WTC11 (cell line): ENCODE measurements around the gene LDB3. TPM values are rescaled to one million over a fixed set of nuclear protein-coding genes. Genes with fewer than 3 reads are reported as not detected.

Experiments
- ATAC-seq: fragments of 200-7000 bp; cut with Tn5 transposase; 2 replicates; pipeline ENCODE4 v1.10.0; 2021; ENCODE audit warnings: mild to moderate bottlenecking, moderate library complexity
- CTCF ChIA-PET: fragments of 300-600 bp; sonication (Branson Sonifier 250); formaldehyde crosslinking; loops from one replicate; lab custom pipeline; 2021; ENCODE audit warnings: antibody characterized with exemption; lab: Charles Lee
- POLR2A ChIA-PET: fragments of 350-600 bp; sonication (Branson Sonifier 250); formaldehyde crosslinking; loops from one replicate; lab custom pipeline; 2021; ENCODE audit warnings: antibody characterized with exemption; lab: Charles Lee
- DNase-seq: peaks from one replicate; pipeline ENCODE4 v3.0.0; 2021; ENCODE audit warnings: low spot score
- H3K27ac Mint-ChIP-seq: 2 replicates; pipeline ENCODE4 v1.8.0; 2021; ENCODE audit warnings: mixed read lengths
- H3K27me3 Mint-ChIP-seq: 2 replicates; pipeline ENCODE4 v1.8.0; 2021; ENCODE audit warnings: low read depth, mild to moderate bottlenecking, moderate library complexity, mixed read lengths
- H3K36me3 Mint-ChIP-seq: 2 replicates; pipeline ENCODE4 v1.8.0; 2021; ENCODE audit warnings: mixed read lengths
- H3K4me1 Mint-ChIP-seq: 2 replicates; pipeline ENCODE4 v1.8.0; 2022; ENCODE audit warnings: mixed read lengths
- H3K4me3 Mint-ChIP-seq: 2 replicates; pipeline ENCODE4 v1.8.0; 2021; ENCODE audit warnings: mild to moderate bottlenecking, moderate library complexity, mixed read lengths
- H3K9me3 Mint-ChIP-seq: 2 replicates; pipeline ENCODE4 v1.8.0; 2021; ENCODE audit warnings: mixed read lengths
- ATF6 ChIP-seq: sonication (generic); formaldehyde crosslinking; IDR thresholded peaks from 2 replicates; pipeline ENCODE4 v1.8.1; 2023; ENCODE audit warnings: mild to moderate bottlenecking, missing genetic modification reagents
- CTCF ChIP-seq: fragments of 200-600 bp; IDR thresholded peaks from 2 replicates; pipeline ENCODE4 v1.8.0; 2022; ENCODE audit warnings: antibody characterized with exemption
- EMX1 ChIP-seq: fragments of 250-450 bp; sonication (Bioruptor Pico); IDR thresholded peaks from 2 replicates; pipeline ENCODE4 v1.8.0; 2021; ENCODE audit warnings: mild to moderate bottlenecking
- FOXP1 ChIP-seq: sonication (generic); formaldehyde crosslinking; IDR thresholded peaks from 2 replicates; pipeline ENCODE4 v1.8.0; 2022; ENCODE audit warnings: missing genetic modification reagents, mild to moderate bottlenecking, moderate library complexity, borderline replicate concordance
- FOXP4 ChIP-seq: sonication (generic); formaldehyde crosslinking; IDR thresholded peaks from 2 replicates; pipeline ENCODE4 v1.8.0; 2022; ENCODE audit warnings: mild to moderate bottlenecking, missing genetic modification reagents
- GRHL2 ChIP-seq: fragments of 250-450 bp; sonication (Bioruptor Pico); IDR thresholded peaks from 2 replicates; pipeline ENCODE4 v1.8.0; 2022; ENCODE audit warnings: mild to moderate bottlenecking, moderate library complexity; ENCODE audit not compliant: insufficient replicate concordance, severe bottlenecking
- JAZF1 ChIP-seq: fragments of 250-450 bp; sonication (Bioruptor Pico); IDR thresholded peaks from 2 replicates; pipeline ENCODE4 v1.9.0; 2021; ENCODE audit warnings: moderate library complexity, mild to moderate bottlenecking, inconsistent platforms
- MLX ChIP-seq: sonication (generic); formaldehyde crosslinking; IDR thresholded peaks from 2 replicates; pipeline ENCODE4 v1.8.1; 2023; ENCODE audit warnings: mild to moderate bottlenecking, missing genetic modification reagents, moderate library complexity
- NFYB ChIP-seq: sonication (generic); formaldehyde crosslinking; conservative IDR thresholded peaks from 2 replicates; pipeline ENCODE4 v1.8.0; 2022; ENCODE audit warnings: low read depth, missing genetic modification reagents
- USF2 ChIP-seq: sonication (generic); formaldehyde crosslinking; IDR thresholded peaks from 2 replicates; pipeline ENCODE4 v1.8.1; 2023; ENCODE audit warnings: mild to moderate bottlenecking, missing genetic modification reagents, moderate library complexity
- ZNF281 ChIP-seq: sonication (generic); formaldehyde crosslinking; IDR thresholded peaks from 2 replicates; pipeline ENCODE4 v1.8.0; 2023; ENCODE audit warnings: mild to moderate bottlenecking, missing genetic modification reagents
- ZNF532 ChIP-seq: fragments of 250-450 bp; sonication (Bioruptor Pico); IDR thresholded peaks from 2 replicates; pipeline ENCODE4 v1.9.0; 2021; ENCODE audit warnings: mild to moderate bottlenecking, borderline replicate concordance
- total RNA-seq: library from RNA; stranded (reverse); gene quantifications from 3 replicates; pipeline ENCODE4 v1.2.3, GENCODE V29; 2021

The LDB3 gene
- total RNA-seq, 1 experiment from 2014 or later: 0.42 TPM

GRCh38 chr10:86692664-86693063, 24.4 kb downstream of the LDB3 start:
- ChIA-PET CTCF (interaction anchor here (1.0 to 3.0 kb wide), 14 partner anchors 9 to 274 kb away, joined by 3 to 26 read pairs (median 6); partner anchors contain the start of gene BMPR1A), POLR2A (interaction anchor here (1.0 kb wide), 1 partner anchor 63 kb away, joined by 3 read pairs; the partner anchor contains the start of gene BMPR1A)
- H3K4me1 Mint-ChIP-seq: peaks cover 50% of the 10 kb centered on the region
- H3K27ac Mint-ChIP-seq: no peak overlapping the region
- H3K4me3 Mint-ChIP-seq: no peak overlapping the region
- no peaks in the 10 kb centered on the region for H3K36me3 Mint-ChIP-seq
- no peak for DNase-seq
- H3K27me3 Mint-ChIP-seq: peaks cover 6% of the 10 kb centered on the region; the same call in 1 of the 2 replicates
- H3K9me3 Mint-ChIP-seq: no peaks in the 10 kb centered on the region
- ATAC-seq: no peak
- no peak for TF ChIP-seq GRHL2
- no peak for TF ChIP-seq FOXP1
- TF ChIP-seq ATF6 (CRISPR knock-in tag): no peak

GRCh38 chr10:86693275-86693674, 25.0 kb downstream of the LDB3 start:
- ChIA-PET POLR2A (interaction anchor here (1.0 kb wide), 1 partner anchor 63 kb away, joined by 3 read pairs; the partner anchor contains the start of gene BMPR1A), CTCF (interaction anchor here (0.5 to 3.0 kb wide), 24 partner anchors 10 to 273 kb away, joined by 3 to 26 read pairs (median 5); partner anchors contain the start of genes BMPR1A, LDB3 and WAPL)
- Mint-ChIP-seq H3K4me3 (no peak overlapping the region), H3K9me3 (no peaks in the 10 kb centered on the region), H3K36me3 (no peaks in the 10 kb centered on the region), H3K4me1 (peaks cover 44% of the 10 kb centered on the region), H3K27me3 (peaks cover 6% of the 10 kb centered on the region; the same call in 1 of the 2 replicates), H3K27ac (no peak overlapping the region)
- TF ChIP-seq CTCF: no peak
- peak; percentile 69 for TF ChIP-seq USF2
- TF ChIP-seq NFYB (CRISPR knock-in tag): no peak
- DNase-seq (no peak), ATAC-seq (peak; percentile 8)

- peak; percentile 64 for DNase-seq
- Mint-ChIP-seq H3K27ac (no peak overlapping the region; the same call in 1 of the 2 replicates), H3K4me1 (peaks cover 38% of the 10 kb centered on the region), H3K4me3 (no peak overlapping the region), H3K27me3 (peaks cover 6% of the 10 kb centered on the region; the same call in 1 of the 2 replicates), H3K36me3 (no peaks in the 10 kb centered on the region), H3K9me3 (no peaks in the 10 kb centered on the region)
- CTCF ChIA-PET: interaction anchor here (0.5 to 3.0 kb wide), 25 partner anchors 10 to 273 kb away, joined by 3 to 26 read pairs (median 5); partner anchors contain the start of genes BMPR1A, LDB3 and WAPL
- ATAC-seq: peak; percentile 68
- POLR2A ChIA-PET: interaction anchor here (0.6 to 0.8 kb wide), 2 partner anchors 39 to 48 kb away, joined by 3 to 9 read pairs; no protein-coding TSS in a partner anchor
- TF ChIP-seq MLX (CRISPR knock-in tag): no peak
- no peak for TF ChIP-seq ZNF281
- TF ChIP-seq ZNF532: no peak
- TF ChIP-seq FOXP4 (CRISPR knock-in tag): no peak
- TF ChIP-seq EMX1: no peak
- TF ChIP-seq JAZF1 (CRISPR knock-in tag): no peak
Observed at GRCh38 chr10:86693721-86694369, 25.5 kb downstream of the LDB3 start.
